ENCODE results near the gene RFNG.

Gene RFNG

GRCh38 chr17:82022981-82023446 is 28.6 kb downstream of the RFNG start, which contains the start of gene LRRC45:
TSS of gene LRRC45 (plus strand) at chr17:82023305. CDS start at chr17:82023644, 339 bp downstream.
- no peaks in the 10 kb centered on the region; the same call in 1 of the 2 replicates for H3K36me3 ChIP-seq (ENCODE audit: control insufficient read depth, insufficient read depth, low read length)
- TF ChIP-seq CTCF (IDR thresholded peaks at IDR 0.05; ENCODE audit: insufficient read depth, low read length, poor library complexity, severe bottlenecking), result no peak
- DNase-seq (ENCODE audit: extremely low read depth, insufficient read length), result peak; percentile 99
- H3K27me3 ChIP-seq (replicated peaks; ENCODE audit: control insufficient read depth, insufficient read depth, low read length), result no peaks in the 10 kb centered on the region
- H3K4me3 ChIP-seq (replicated peaks; ENCODE audit: low read depth, low read length), result peak within 1 kb of the TSS; percentile 87

GRCh38 chr17:82022310-82022980 is 29.2 kb downstream of the RFNG start, which contains the start of gene CENPX:
TSS of gene CENPX (minus strand) at chr17:82022878. CDS start at chr17:82022861, 17 bp downstream.
- no peak for TF ChIP-seq CTCF (IDR thresholded peaks at IDR 0.05; ENCODE audit: insufficient read depth, low read length, poor library complexity, severe bottlenecking)
- no peak for DNase-seq (ENCODE audit: extremely low read depth, insufficient read length)
- Histone ChIP-seq H3K27me3 (replicated peaks; ENCODE audit: control insufficient read depth, insufficient read depth, low read length) (no peaks in the 10 kb centered on the region), H3K36me3 (ENCODE audit: control insufficient read depth, insufficient read depth, low read length) (no peaks in the 10 kb centered on the region; the same call in none of the 2 replicates), H3K4me3 (replicated peaks; ENCODE audit: low read depth, low read length) (peak within 1 kb of the TSS; percentile 87)

GRCh38 chr17:82021900-82022309 is 29.7 kb downstream of the RFNG start:
- Histone ChIP-seq H3K4me3 (replicated peaks; ENCODE audit: low read depth, low read length) (peak overlapping the region; percentile 87), H3K27me3 (replicated peaks; ENCODE audit: control insufficient read depth, insufficient read depth, low read length) (no peaks in the 10 kb centered on the region), H3K36me3 (ENCODE audit: control insufficient read depth, insufficient read depth, low read length) (no peaks in the 10 kb centered on the region; the same call in none of the 2 replicates)
- no peak for DNase-seq (ENCODE audit: extremely low read depth, insufficient read length)
- no peak for TF ChIP-seq CTCF (IDR thresholded peaks at IDR 0.05; ENCODE audit: insufficient read depth, low read length, poor library complexity, severe bottlenecking)

- peak; percentile 58 for DNase-seq (ENCODE audit: extremely low read depth, insufficient read length)
Observed at GRCh38 chr17:82021107-82021899, 30.3 kb downstream of the RFNG start.

More at GRCh38 chr17:82021107-82021899, 30.3 kb downstream of the RFNG start:
- H3K36me3 ChIP-seq (ENCODE audit: control insufficient read depth, insufficient read depth, low read length), result no peaks in the 10 kb centered on the region; the same call in none of the 2 replicates
- peak; percentile 73 for TF ChIP-seq CTCF (IDR thresholded peaks at IDR 0.05; ENCODE audit: insufficient read depth, low read length, poor library complexity, severe bottlenecking)
- H3K4me3 ChIP-seq (replicated peaks; ENCODE audit: low read depth, low read length), result peak overlapping the region; percentile 87
- no peaks in the 10 kb centered on the region for H3K27me3 ChIP-seq (replicated peaks; ENCODE audit: control insufficient read depth, insufficient read depth, low read length)

Measured in GM06990 (cell line).